Osteocyte (in vitro differentiated cells): ENCODE results near the gene TRIM56. TPM values are rescaled to one million over a fixed set of nuclear protein-coding genes. Genes with fewer than 3 reads are reported as not detected.
A peak's percentile ranks its signal among the peaks of the same experiment; 100 is the strongest.
"Not testable (repeated sequence)": the region's sequence is repeated elsewhere in the genome, so short reads cannot be mapped to it uniquely, and the experiment has no call there.

Experiments
- DNase-seq: peaks from one replicate; pipeline ENCODE4 v3.0.0; 2021; ENCODE audit warnings: mixed read lengths; ENCODE audit not compliant: unreplicated experiment; ENCODE audit errors: extremely low spot score
- H3K27ac Mint-ChIP-seq: one replicate; pipeline ENCODE4 v1.8.0; 2021; ENCODE audit warnings: mild to moderate bottlenecking, mixed read lengths; ENCODE audit not compliant: unreplicated experiment
- H3K27me3 Mint-ChIP-seq: one replicate; pipeline ENCODE4 v1.8.0; 2021; ENCODE audit warnings: mixed read lengths; ENCODE audit not compliant: unreplicated experiment
- H3K36me3 Mint-ChIP-seq: one replicate; pipeline ENCODE4 v1.8.0; 2021; ENCODE audit warnings: mixed read lengths; ENCODE audit not compliant: unreplicated experiment
- H3K4me1 Mint-ChIP-seq: one replicate; pipeline ENCODE4 v1.8.0; 2021; ENCODE audit warnings: mixed read lengths; ENCODE audit not compliant: unreplicated experiment
- H3K4me3 Mint-ChIP-seq: one replicate; pipeline ENCODE4 v1.8.0; 2021; ENCODE audit warnings: mild to moderate bottlenecking, moderate library complexity, mixed read lengths; ENCODE audit not compliant: unreplicated experiment
- H3K9me3 Mint-ChIP-seq: one replicate; pipeline ENCODE4 v1.8.0; 2021; ENCODE audit warnings: mixed read lengths; ENCODE audit not compliant: unreplicated experiment
- total RNA-seq: library from RNA; stranded (reverse); gene quantifications from 2 replicates; pipeline ENCODE4 v1.2.1, GENCODE V29; 2021
- TF ChIP-seq, protein P1 (sequence below): fragments of 200-600 bp; sonication (generic); IDR thresholded peaks from 2 replicates; pipeline ENCODE4 v1.5.0; 2021; ENCODE audit warnings: antibody characterized with exemption, mild to moderate bottlenecking, moderate library complexity

The TRIM56 gene
- total RNA-seq, 1 donor from 2014 or later: 42.2 TPM

DNA sequence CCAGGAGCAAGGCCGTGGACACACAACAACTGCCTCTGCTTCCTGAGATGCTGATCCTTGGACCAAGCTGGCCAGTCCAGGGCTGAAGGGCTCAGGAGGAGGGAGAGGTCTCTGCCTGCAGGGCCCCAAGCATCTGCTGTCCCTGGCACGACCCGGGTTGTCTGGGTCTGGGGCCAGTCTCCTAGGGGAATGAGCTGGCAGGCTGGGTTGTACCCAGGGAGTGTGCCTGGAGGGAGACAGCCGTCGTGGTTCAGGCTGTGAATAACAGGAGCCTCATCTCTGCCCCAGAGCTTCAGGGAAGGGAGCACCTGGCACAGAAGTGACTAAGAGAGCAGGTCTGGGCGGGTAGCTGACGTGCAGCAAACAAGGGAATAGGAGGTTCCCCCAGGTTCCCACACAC lies 23.7 kb downstream of the TRIM56 start:
- Mint-ChIP-seq H3K4me1 (peaks cover 55% of the 10 kb centered on the region), H3K27ac (peak overlapping the region; percentile 75), H3K27me3 (no peaks in the 10 kb centered on the region), H3K4me3 (no peak overlapping the region), H3K9me3 (no peaks in the 10 kb centered on the region), H3K36me3 (no peaks in the 10 kb centered on the region)
- DNase-seq: no peak
- TF ChIP-seq, protein P1, sequence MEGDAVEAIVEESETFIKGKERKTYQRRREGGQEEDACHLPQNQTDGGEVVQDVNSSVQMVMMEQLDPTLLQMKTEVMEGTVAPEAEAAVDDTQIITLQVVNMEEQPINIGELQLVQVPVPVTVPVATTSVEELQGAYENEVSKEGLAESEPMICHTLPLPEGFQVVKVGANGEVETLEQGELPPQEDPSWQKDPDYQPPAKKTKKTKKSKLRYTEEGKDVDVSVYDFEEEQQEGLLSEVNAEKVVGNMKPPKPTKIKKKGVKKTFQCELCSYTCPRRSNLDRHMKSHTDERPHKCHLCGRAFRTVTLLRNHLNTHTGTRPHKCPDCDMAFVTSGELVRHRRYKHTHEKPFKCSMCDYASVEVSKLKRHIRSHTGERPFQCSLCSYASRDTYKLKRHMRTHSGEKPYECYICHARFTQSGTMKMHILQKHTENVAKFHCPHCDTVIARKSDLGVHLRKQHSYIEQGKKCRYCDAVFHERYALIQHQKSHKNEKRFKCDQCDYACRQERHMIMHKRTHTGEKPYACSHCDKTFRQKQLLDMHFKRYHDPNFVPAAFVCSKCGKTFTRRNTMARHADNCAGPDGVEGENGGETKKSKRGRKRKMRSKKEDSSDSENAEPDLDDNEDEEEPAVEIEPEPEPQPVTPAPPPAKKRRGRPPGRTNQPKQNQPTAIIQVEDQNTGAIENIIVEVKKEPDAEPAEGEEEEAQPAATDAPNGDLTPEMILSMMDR: no peak

DNA sequence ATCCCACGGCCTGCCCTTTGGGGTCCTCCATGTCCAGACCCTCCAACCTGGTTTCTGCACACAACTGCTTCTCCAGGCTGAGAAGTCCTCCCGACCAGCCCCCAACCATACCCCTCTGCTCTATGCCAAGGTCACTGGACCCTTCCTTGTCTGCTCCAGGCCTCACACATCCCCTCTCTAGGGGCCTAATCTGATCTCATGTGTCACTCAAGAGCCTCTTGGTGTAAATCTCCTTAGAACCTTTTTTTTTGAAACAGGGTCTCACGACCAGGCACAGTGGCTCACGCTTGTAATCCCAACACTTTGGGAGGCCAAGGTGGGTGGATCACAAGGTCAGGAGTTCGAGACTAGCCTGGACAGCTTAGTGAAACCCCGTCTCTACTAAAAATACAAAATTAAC lies 24.1 kb downstream of the TRIM56 start:
- DNase-seq: no peak
- Mint-ChIP-seq H3K4me3 (no peak overlapping the region), H3K4me1 (peaks cover 55% of the 10 kb centered on the region), H3K9me3 (no peaks in the 10 kb centered on the region), H3K27me3 (no peaks in the 10 kb centered on the region), H3K36me3 (no peaks in the 10 kb centered on the region), H3K27ac (peak overlapping the region; percentile 75)
- TF ChIP-seq, protein P1: no peak

DNA sequence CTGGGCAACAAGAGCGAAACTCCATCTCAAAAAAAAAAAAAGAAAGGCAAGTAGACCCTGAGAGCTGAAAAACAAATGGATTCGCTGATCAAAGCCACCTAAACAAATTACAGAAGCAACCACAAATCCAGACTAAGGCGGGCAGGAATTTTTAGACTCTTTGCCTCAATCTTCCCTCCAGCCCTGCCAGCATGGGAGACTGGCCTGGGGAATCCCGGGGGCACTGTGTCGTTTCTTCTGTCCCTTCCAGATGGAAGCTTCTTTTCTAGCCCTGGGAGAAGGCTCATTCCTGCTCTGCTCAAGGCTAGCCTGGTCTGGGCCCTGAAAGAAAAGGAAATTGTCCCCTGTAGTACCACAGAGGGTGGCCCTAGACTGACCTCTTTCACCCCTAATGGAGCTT lies 26.0 kb downstream of the TRIM56 start:
- DNase-seq: no peak
- H3K9me3 Mint-ChIP-seq: no peaks in the 10 kb centered on the region
- H3K4me1 Mint-ChIP-seq: peaks cover 55% of the 10 kb centered on the region
- TF ChIP-seq, protein P1: no peak
- no peaks in the 10 kb centered on the region for H3K27me3 Mint-ChIP-seq
- no peak overlapping the region for H3K4me3 Mint-ChIP-seq
- no peaks in the 10 kb centered on the region for H3K36me3 Mint-ChIP-seq
- H3K27ac Mint-ChIP-seq: peak overlapping the region; percentile 96

DNA sequence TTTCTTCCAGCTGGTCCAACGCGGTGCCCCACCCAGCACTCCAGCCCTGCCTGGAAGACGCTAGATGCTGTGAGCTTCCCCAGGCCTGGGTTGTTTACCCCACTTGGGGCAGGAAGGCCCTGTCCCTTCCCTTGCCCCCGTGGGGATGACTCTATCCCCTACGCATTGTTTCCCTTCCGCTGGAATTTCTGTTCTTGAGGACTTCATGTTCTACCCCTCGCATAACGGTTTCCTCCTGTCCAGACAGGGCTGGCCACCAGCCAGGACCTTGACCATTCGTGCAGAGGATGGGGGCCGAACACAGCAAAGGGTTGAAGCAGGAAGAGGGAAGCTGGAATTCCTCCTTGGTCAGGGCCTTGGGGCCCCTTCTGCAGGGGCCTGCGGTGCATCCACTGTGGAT lies 27.0 kb downstream of the TRIM56 start:
- peak overlapping the region; percentile 96 for H3K27ac Mint-ChIP-seq
- peak; percentile 88 for DNase-seq
- H3K4me3 Mint-ChIP-seq: no peak overlapping the region
- no peaks in the 10 kb centered on the region for H3K9me3 Mint-ChIP-seq
- no peaks in the 10 kb centered on the region for H3K27me3 Mint-ChIP-seq
- no peaks in the 10 kb centered on the region for H3K36me3 Mint-ChIP-seq
- H3K4me1 Mint-ChIP-seq: peaks cover 64% of the 10 kb centered on the region
- TF ChIP-seq, protein P1: no peak

DNA sequence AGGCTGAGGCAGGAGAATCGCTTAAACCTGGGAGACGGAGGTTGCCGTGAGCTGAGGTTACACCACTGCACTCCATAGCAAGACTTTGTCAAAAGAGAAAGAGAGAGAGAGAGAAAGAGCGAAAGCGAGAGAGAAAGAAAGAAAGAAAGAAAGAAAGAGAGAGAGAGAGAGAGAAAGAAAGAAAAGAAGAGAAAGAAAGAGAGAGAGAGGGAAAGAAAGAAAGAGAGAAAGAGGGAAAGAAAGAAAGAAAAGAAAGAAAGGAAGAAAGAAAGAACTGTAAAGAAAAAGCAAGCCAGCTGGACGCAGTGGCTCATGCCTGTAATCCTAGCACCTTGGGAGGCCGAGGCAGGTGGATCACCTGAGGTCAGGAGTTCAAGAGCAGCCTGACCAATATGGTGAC lies 27.9 kb downstream of the TRIM56 start:
- Mint-ChIP-seq H3K27ac (peak overlapping the region; percentile 96), H3K4me1 (peaks cover 70% of the 10 kb centered on the region)
- H3K4me3 Mint-ChIP-seq, H3K36me3 Mint-ChIP-seq, DNase-seq, H3K9me3 Mint-ChIP-seq, H3K27me3 Mint-ChIP-seq: not testable (repeated sequence)

DNA sequence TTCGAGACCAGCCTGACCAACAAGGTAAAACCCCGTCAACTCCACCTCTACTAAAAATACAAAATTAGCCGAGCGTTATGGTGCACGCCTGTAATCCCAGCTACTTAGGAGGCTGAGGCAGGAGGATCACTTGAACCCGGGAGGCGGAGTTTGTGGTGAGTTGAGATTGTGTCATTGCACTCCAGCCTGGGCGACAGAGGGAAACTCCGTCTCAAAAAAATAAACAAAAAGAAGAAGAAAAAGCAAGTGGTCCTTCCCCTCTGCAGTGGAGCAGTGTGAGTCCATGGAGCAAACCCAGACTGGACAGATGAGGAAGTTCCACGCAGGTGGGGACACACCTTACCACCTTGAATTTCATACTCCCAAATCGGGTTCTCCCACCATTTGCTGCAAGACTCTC lies 28.6 kb downstream of the TRIM56 start:
- Mint-ChIP-seq H3K9me3 (no peaks in the 10 kb centered on the region), H3K27me3 (no peaks in the 10 kb centered on the region), H3K4me3 (no peak overlapping the region), H3K36me3 (no peaks in the 10 kb centered on the region), H3K4me1 (peaks cover 71% of the 10 kb centered on the region), H3K27ac (peak overlapping the region; percentile 75)
- TF ChIP-seq, protein P1: no peak
- DNase-seq: no peak
